GM23338 (cell line): ENCODE results near the gene TRIM63. TPM values are rescaled to one million over a fixed set of nuclear protein-coding genes. Genes with fewer than 3 reads are reported as not detected.

Experiments used
- ATAC-seq: fragments of 200-7000 bp; cut with Tn5 transposase; 3 replicates; pipeline ENCODE4 v1.9.1; 2020
- DNase-seq: peaks from one replicate; pipeline ENCODE4 v3.0.0-alpha.2; 2015; ENCODE audit warnings: low spot score
- H2AFZ ChIP-seq: fragments of 200-600 bp; sonication (generic); 2 replicates; pipeline ENCODE4 v1.8.0; 2016; ENCODE audit warnings: antibody characterized with exemption, mild to moderate bottlenecking, moderate library complexity
- H3F3A ChIP-seq: fragments of 200-600 bp; sonication (generic); replicated peaks from 2 replicates; pipeline ENCODE4 v1.8.0; 2017; ENCODE audit warnings: antibody characterized with exemption, mixed run types, low read depth
- H3K27ac ChIP-seq: fragments of 200-600 bp; sonication (generic); 2 replicates; pipeline ENCODE4 v1.6.1; 2016; ENCODE audit warnings: low read depth
- H3K27me3 ChIP-seq: fragments of 200-600 bp; sonication (generic); 2 replicates; pipeline ENCODE4 v1.8.0; 2016; ENCODE audit warnings: mild to moderate bottlenecking, mixed run types, moderate library complexity; ENCODE audit not compliant: insufficient read depth
- H3K36me3 ChIP-seq: fragments of 200-600 bp; sonication (generic); 2 replicates; pipeline ENCODE4 v1.8.0; 2016; ENCODE audit warnings: mild to moderate bottlenecking; ENCODE audit not compliant: insufficient read depth
- H3K4me1 ChIP-seq: fragments of 200-600 bp; sonication (generic); 2 replicates; pipeline ENCODE4 v1.8.0; 2016; ENCODE audit warnings: mild to moderate bottlenecking, moderate library complexity; ENCODE audit not compliant: insufficient read depth
- H3K4me2 ChIP-seq: fragments of 200-600 bp; sonication (generic); 2 replicates; pipeline ENCODE4 v1.7.1; 2017; ENCODE audit warnings: mixed run types
- H3K4me3 ChIP-seq: fragments of 200-600 bp; sonication (generic); 2 replicates; pipeline ENCODE4 v1.6.1; 2016; ENCODE audit warnings: mixed run types
- H3K79me2 ChIP-seq: fragments of 200-600 bp; sonication (generic); replicated peaks from 2 replicates; pipeline ENCODE4 v1.8.0; 2017; ENCODE audit warnings: mild to moderate bottlenecking; ENCODE audit not compliant: insufficient read depth
- H3K9me2 ChIP-seq: fragments of 200-600 bp; sonication (generic); 2 replicates; pipeline ENCODE4 v1.8.0; 2017; ENCODE audit not compliant: insufficient read depth
- H4K20me1 ChIP-seq: fragments of 200-600 bp; sonication (generic); replicated peaks from 2 replicates; pipeline ENCODE4 v1.8.0; 2017; ENCODE audit warnings: mild to moderate bottlenecking; ENCODE audit not compliant: insufficient read depth
- H3K27ac Mint-ChIP-seq: 2 replicates; pipeline ENCODE4 v1.8.0; 2020; ENCODE audit warnings: inconsistent platforms, mild to moderate bottlenecking, moderate library complexity, mixed read lengths
- H3K27me3 Mint-ChIP-seq: 3 replicates; pipeline ENCODE4 v1.8.0; 2022; ENCODE audit warnings: low read depth, mild to moderate bottlenecking, moderate library complexity, mixed read lengths, inconsistent platforms; ENCODE audit not compliant: insufficient read depth, poor library complexity
- H3K36me3 Mint-ChIP-seq: 3 replicates; pipeline ENCODE4 v1.8.0; 2021; ENCODE audit warnings: low read depth, mild to moderate bottlenecking, inconsistent platforms, moderate library complexity, mixed read lengths
- H3K4me1 Mint-ChIP-seq: 3 replicates; pipeline ENCODE4 v1.8.0; 2020; ENCODE audit warnings: mild to moderate bottlenecking, inconsistent platforms, mixed read lengths
- H3K4me3 Mint-ChIP-seq: 3 replicates; pipeline ENCODE4 v1.8.0; 2021; ENCODE audit warnings: moderate library complexity, mild to moderate bottlenecking, inconsistent platforms, mixed read lengths
- H3K9me3 Mint-ChIP-seq: 3 replicates; pipeline ENCODE4 v1.8.0; 2020; ENCODE audit warnings: moderate library complexity, mild to moderate bottlenecking, inconsistent platforms, mixed read lengths
- CREB1 ChIP-seq: fragments of 250-450 bp; sonication (Bioruptor Pico); IDR thresholded peaks from 2 replicates; pipeline ENCODE4 v1.5.0; 2020; ENCODE audit warnings: low read depth, mild to moderate bottlenecking, moderate library complexity
- ETS1 ChIP-seq: IDR thresholded peaks from 2 replicates; pipeline ENCODE4 v1.6.1; 2016; ENCODE audit warnings: antibody characterized with exemption
- EZH2 ChIP-seq: fragments of 200-600 bp; sonication (generic); IDR thresholded peaks from one replicate; pipeline ENCODE4 v1.8.0; 2017; ENCODE audit warnings: antibody characterized with exemption, mild to moderate bottlenecking, low read depth; ENCODE audit not compliant: unreplicated experiment
- EZH2phosphoT487 ChIP-seq: fragments of 200-600 bp; sonication (generic); IDR thresholded peaks from one replicate; pipeline ENCODE4 v1.8.1; 2018; ENCODE audit warnings: antibody characterized with exemption; ENCODE audit not compliant: unreplicated experiment
- JUNB ChIP-seq: IDR thresholded peaks from one replicate; pipeline ENCODE4 v1.6.1; 2016; ENCODE audit warnings: antibody characterized with exemption; ENCODE audit not compliant: unreplicated experiment
- NANOG ChIP-seq: IDR thresholded peaks from 2 replicates; pipeline ENCODE4 v1.6.1; 2016; ENCODE audit warnings: antibody characterized with exemption, borderline replicate concordance
- POLR2AphosphoS5 ChIP-seq: IDR thresholded peaks from 2 replicates; pipeline ENCODE4 v1.6.1; 2016; ENCODE audit warnings: antibody characterized with exemption, low read depth
- REST ChIP-seq: IDR thresholded peaks from one replicate; pipeline ENCODE4 v1.6.1; 2018; ENCODE audit warnings: antibody characterized with exemption; ENCODE audit not compliant: unreplicated experiment
- STAT1 ChIP-seq: IDR thresholded peaks from one replicate; pipeline ENCODE4 v1.6.1; 2016; ENCODE audit warnings: antibody characterized with exemption; ENCODE audit not compliant: unreplicated experiment
- ZNF114 ChIP-seq: fragments of 250-450 bp; sonication (Bioruptor Pico); IDR thresholded peaks from 2 replicates; pipeline ENCODE4 v1.5.0; 2020; ENCODE audit warnings: mild to moderate bottlenecking, moderate library complexity
- ZNF331 ChIP-seq: fragments of 250-450 bp; sonication (Bioruptor Pico); IDR thresholded peaks from 2 replicates; pipeline ENCODE4 v1.5.0; 2020; ENCODE audit warnings: low read depth, mild to moderate bottlenecking, moderate library complexity
- ZNF462 ChIP-seq: fragments of 250-450 bp; sonication (Bioruptor Pico); IDR thresholded peaks from 2 replicates; pipeline ENCODE4 v1.5.0; 2020; ENCODE audit warnings: mild to moderate bottlenecking, moderate library complexity
- long read RNA-seq: library from polyadenylated mRNA; unstranded; transcript quantifications from one replicate; pipeline ENCODE4 v2.0.0, GENCODE V29; 2020; ENCODE audit not compliant: unreplicated experiment
- polyA plus RNA-seq: library from polyadenylated mRNA; unstranded; fragments of >200 nt; fragmentation: Nextera tagmentation; extraction: Ambion mirVana; gene quantifications from 2 replicates; pipeline ENCODE4 v1.2.1, GENCODE V29; 2016
- total RNA-seq: library from RNA; depleted of rRNA; stranded (reverse); fragments of >200 nt; shearing (Covaris generic); gene quantifications from 2 replicates; pipeline ENCODE4 v1.2.3, GENCODE V29; 2014; rRNA removed
- TF ChIP-seq, protein P1 (sequence below), 2 experiments: fragments of 200-600 bp in 1 of 2; sonication (generic) in 1 of 2; conservative IDR thresholded peaks; 2 replicates each; pipeline versions ENCODE4 v1.5.1 to v1.6.1; 2016 to 2017; ENCODE audit warnings: antibody characterized with exemption in 2 of 2, low read depth in 2 of 2, mild to moderate bottlenecking in 2 of 2, moderate library complexity in 1 of 2

TRIM63 gene
- total RNA-seq (0.17 TPM in 1 of 2 replicates, not detected in the other), polyA plus RNA-seq (not detected in 2 replicates)
- long read RNA-seq = 0 reads

DNA sequence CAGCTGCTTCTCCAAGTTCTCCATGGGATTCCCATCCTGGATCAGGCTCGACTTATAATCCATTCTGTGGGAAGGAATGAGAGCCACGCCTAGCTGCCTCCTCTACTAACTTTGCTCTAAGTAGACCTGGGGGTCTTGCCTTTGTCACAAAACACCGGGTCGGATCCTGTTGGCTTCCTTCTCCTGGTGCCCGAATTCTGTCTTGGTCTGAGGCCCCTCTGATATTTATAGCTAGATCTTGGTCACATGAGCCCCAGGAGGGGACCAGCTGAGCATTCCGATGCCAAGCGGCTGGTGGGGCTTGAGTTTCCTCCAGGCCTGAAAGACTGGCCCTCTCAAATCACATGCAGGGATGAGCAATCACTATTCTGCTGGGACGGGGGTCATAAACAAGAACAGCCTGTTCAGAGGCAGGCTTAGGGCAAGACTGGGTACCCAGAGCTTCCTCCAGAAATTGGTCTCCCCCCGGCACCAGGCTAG lies at the start of gene TRIM63:
TRIM63 (minus strand) TSS at position 199 of the 480 bp plus-strand sequence; CDS start at position 63, 136 bp downstream.
- Mint-ChIP-seq H3K4me3 (no peak within 1 kb of the TSS), H3K36me3 (no peaks in the 10 kb centered on the region), H3K9me3 (no peaks in the 10 kb centered on the region), H3K4me1 (peaks cover 6% of the 10 kb centered on the region), H3K27me3 (peaks cover 15% of the 10 kb centered on the region), H3K27ac (no peak within 1 kb of the TSS)
- no peaks in the 10 kb centered on the region for H3K79me2 ChIP-seq
- ATAC-seq (no peak), DNase-seq (no peak)
- H3F3A ChIP-seq = no peaks in the 10 kb centered on the region
- no peak within 1 kb of the TSS for H2AFZ ChIP-seq
- no peaks in the 10 kb centered on the region for H3K4me1 ChIP-seq
- no peak within 1 kb of the TSS for H3K27ac ChIP-seq
- TF ChIP-seq EZH2phosphoT487 (no peak), CREB1 (CRISPR knock-in tag) (no peak), STAT1 (no peak), JUNB (no peak), ZNF114 (no peak), ZNF331 (CRISPR knock-in tag) (no peak), NANOG (no peak), ETS1 (no peak), POLR2AphosphoS5 (no peak), EZH2 (no peak), REST (no peak), ZNF462 (CRISPR knock-in tag) (no peak)
- TF ChIP-seq, protein P1, sequence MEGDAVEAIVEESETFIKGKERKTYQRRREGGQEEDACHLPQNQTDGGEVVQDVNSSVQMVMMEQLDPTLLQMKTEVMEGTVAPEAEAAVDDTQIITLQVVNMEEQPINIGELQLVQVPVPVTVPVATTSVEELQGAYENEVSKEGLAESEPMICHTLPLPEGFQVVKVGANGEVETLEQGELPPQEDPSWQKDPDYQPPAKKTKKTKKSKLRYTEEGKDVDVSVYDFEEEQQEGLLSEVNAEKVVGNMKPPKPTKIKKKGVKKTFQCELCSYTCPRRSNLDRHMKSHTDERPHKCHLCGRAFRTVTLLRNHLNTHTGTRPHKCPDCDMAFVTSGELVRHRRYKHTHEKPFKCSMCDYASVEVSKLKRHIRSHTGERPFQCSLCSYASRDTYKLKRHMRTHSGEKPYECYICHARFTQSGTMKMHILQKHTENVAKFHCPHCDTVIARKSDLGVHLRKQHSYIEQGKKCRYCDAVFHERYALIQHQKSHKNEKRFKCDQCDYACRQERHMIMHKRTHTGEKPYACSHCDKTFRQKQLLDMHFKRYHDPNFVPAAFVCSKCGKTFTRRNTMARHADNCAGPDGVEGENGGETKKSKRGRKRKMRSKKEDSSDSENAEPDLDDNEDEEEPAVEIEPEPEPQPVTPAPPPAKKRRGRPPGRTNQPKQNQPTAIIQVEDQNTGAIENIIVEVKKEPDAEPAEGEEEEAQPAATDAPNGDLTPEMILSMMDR (conservative IDR thresholded peaks at IDR 0.05; ENCODE audit: low read depth in 2 of 2) = no peak
- H3K4me2 ChIP-seq = no peak within 1 kb of the TSS
- no peaks in the 10 kb centered on the region for H3K9me2 ChIP-seq
- no peak within 1 kb of the TSS for H3K4me3 ChIP-seq
- H3K27me3 ChIP-seq = no peaks in the 10 kb centered on the region
- no peaks in the 10 kb centered on the region for H4K20me1 ChIP-seq
- no peaks in the 10 kb centered on the region for H3K36me3 ChIP-seq
